Testis (tissue), 2 donors: ENCODE measurements around the gene ARHGAP9.

Source experiments
- CTCF ChIP-seq, 3 experiments: fragments of 450-650 bp in 2 of 3; fragments of 200-600 bp in 1 of 3; sonication (generic) in 1 of 3; IDR thresholded peaks; one replicate each; pipeline ENCODE4 v1.5.1; 2016 to 2019; ENCODE audit warnings: antibody characterized with exemption in 3 of 3, mild to moderate bottlenecking in 2 of 3, moderate library complexity in 1 of 3
- POLR2A ChIP-seq: fragments of 450-650 bp; IDR thresholded peaks from one replicate; pipeline ENCODE4 v1.6.1; 2017; ENCODE audit warnings: antibody characterized with exemption, mild to moderate bottlenecking, moderate library complexity

GRCh38 chr12:57459750-57460467, 19.8 kb downstream of the ARHGAP9 start, which contains the start of gene GLI1:
- no peak for TF ChIP-seq CTCF (IDR thresholded peaks at IDR 0.05)
- TF ChIP-seq POLR2A, result no peak
